Measurements from ENCODE around the gene DPYSL4.

DNA sequence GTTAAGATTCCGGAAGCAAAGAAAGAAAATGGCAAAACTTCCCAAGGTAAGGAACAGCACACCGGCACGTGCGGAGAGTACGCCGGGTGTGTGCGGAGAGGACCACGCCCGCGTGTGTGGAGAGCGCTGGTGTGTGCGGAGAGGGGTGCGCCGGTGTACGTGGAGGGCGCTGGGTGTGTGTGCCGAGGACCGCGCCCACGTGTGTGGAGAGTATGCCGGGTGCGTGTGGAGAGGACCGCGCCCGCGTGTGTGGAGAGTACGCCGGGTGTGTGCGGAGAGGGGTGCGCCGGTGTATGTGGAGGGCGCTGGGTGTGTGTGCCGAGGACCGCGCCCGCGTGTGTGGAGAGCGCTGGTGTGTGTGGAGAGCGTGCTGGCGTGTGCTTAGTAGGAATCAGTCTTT, 48.6 kb upstream of the DPYSL4 start:
- TF ChIP-seq POLR2A (IDR thresholded peaks at IDR 0.05) (no peak), CTCF (IDR thresholded peaks at IDR 0.05) (no peak)

Measured in adrenal gland (tissue), 5 donors.